OCI-LY1 (cell line): ENCODE results near the gene WDR59.

Experiments
- CTCF ChIP-seq: fragments of 200-600 bp; sonication (generic), shearing (Covaris generic); IDR thresholded peaks from 2 replicates; pipeline ENCODE4 v1.5.1; 2017; ENCODE audit warnings: mild to moderate bottlenecking, antibody characterized with exemption, low read length, moderate library complexity, mixed read lengths
- EZH2 ChIP-seq: fragments of 200-600 bp; sonication (generic), shearing (Covaris generic); IDR thresholded peaks from 2 replicates; pipeline ENCODE4 v1.8.0; 2017; ENCODE audit warnings: borderline replicate concordance, mixed run types, mild to moderate bottlenecking, antibody characterized with exemption, low read length, moderate library complexity, mixed read lengths

DNA sequence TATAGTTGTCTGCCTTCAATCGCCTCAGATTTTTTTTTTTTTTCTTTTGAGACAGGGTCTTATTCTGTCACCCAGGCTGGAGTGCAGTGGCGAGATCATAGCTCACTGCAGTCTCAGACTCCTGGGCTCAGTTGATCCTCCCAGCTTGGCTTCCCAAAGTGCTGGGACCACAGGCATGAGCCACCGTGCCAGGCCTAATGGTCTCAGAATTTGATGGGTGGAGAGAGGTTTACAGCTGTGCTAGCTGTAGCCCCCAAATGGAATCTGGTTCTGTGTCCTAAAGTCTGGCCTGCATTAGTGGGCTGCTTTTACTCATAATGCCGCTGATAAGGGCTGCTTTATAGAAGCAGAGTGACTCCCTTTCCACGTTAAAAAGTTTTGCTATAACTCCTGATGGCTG is 19.0 kb upstream of the WDR59 start:
- no peak for TF ChIP-seq CTCF
- TF ChIP-seq EZH2, result no peak
